Spleen (tissue), 7 donors: ENCODE results near the gene FMO4.
"Not testable (repeated sequence)": the region's sequence is repeated elsewhere in the genome, so short reads cannot be mapped to it uniquely, and the experiment has no call there.

Experiments used
- CTCF ChIP-seq, 11 experiments: fragments of 200-600 bp in 7 of 11; fragments of 450-650 bp in 4 of 11; sonication (generic) in 4 of 11; IDR thresholded peaks in 8 of 11; conservative IDR thresholded peaks in 3 of 11; 1 replicate in 7 of 11; 2 replicates in 4 of 11; pipeline versions ENCODE4 v1.4.0 to v1.8.0; 2016 to 2021; ENCODE audit warnings: antibody characterized with exemption in 11 of 11, inconsistent platforms in 4 of 11, mild to moderate bottlenecking in 1 of 11
- POLR2A ChIP-seq, 3 donors: fragments of 450-650 bp; IDR thresholded peaks; one replicate each; pipeline ENCODE4 v1.5.1; 2017; ENCODE audit warnings: antibody characterized with exemption in 3 of 3, mild to moderate bottlenecking in 1 of 3
- POLR2AphosphoS5 ChIP-seq, 3 donors: sonication (generic); formaldehyde crosslinking; IDR thresholded peaks; one replicate each; pipeline ENCODE4 v1.5.1; 2017; ENCODE audit warnings: antibody characterized with exemption in 3 of 3
- donor health status: DM: no; HTN: no; CAD: no; lungs with moderate emphysema.
- donor health status: DM: no; HTN: no; CAD: no.
- donor health status: DM: no; HTN: no; CAD: no.

GRCh38 chr1:171295383-171295782 lies 18.6 kb upstream of the FMO4 start:
- not testable (repeated sequence) for TF ChIP-seq POLR2A (IDR thresholded peaks at IDR 0.05); POLR2AphosphoS5 (IDR thresholded peaks at IDR 0.05); CTCF (IDR thresholded peaks at IDR 0.05 in 8 of 11, conservative IDR thresholded peaks at IDR 0.05 in 3 of 11)
